GM12872 (cell line): ENCODE results near the gene TRIM14.

Source experiments
- CTCF ChIP-seq: IDR thresholded peaks from 3 replicates; pipeline ENCODE4 v1.5.1; 2011; ENCODE audit warnings: low read depth, mild to moderate bottlenecking, low read length, moderate library complexity; ENCODE audit not compliant: insufficient read depth

The TRIM14 gene

GRCh38 chr9:98049288-98050072, 69.5 kb downstream of the TRIM14 start:
- no peak for TF ChIP-seq CTCF

- TF ChIP-seq CTCF, result no peak
Measured at GRCh38 chr9:98047002-98047401, 72.0 kb downstream of the TRIM14 start.

GRCh38 chr9:98046180-98046543, 72.9 kb downstream of the TRIM14 start:
- TF ChIP-seq CTCF, result no peak

GRCh38 chr9:98045234-98046179, 73.5 kb downstream of the TRIM14 start:
- peak; percentile 36; the same call in 2 of the 3 replicates for TF ChIP-seq CTCF

- TF ChIP-seq CTCF, result no peak
Measured at GRCh38 chr9:98043915-98044314, 75.1 kb downstream of the TRIM14 start.

- TF ChIP-seq CTCF, result no peak
Measured at GRCh38 chr9:98040212-98040611, 78.8 kb downstream of the TRIM14 start.

- no peak for TF ChIP-seq CTCF
Measured at GRCh38 chr9:98039607-98040017, 79.4 kb downstream of the TRIM14 start.
